ENCODE measurements around the gene TSPAN10. TPM values are rescaled to one million over a fixed set of nuclear protein-coding genes. Genes with fewer than 3 reads are reported as not detected.
"Not testable (repeated sequence)": the region's sequence is repeated elsewhere in the genome, so short reads cannot be mapped to it uniquely, and the experiment has no call there.

The TSPAN10 gene
- total RNA-seq, 2 experiments from 2014 or later = 1.2 TPM

DNA sequence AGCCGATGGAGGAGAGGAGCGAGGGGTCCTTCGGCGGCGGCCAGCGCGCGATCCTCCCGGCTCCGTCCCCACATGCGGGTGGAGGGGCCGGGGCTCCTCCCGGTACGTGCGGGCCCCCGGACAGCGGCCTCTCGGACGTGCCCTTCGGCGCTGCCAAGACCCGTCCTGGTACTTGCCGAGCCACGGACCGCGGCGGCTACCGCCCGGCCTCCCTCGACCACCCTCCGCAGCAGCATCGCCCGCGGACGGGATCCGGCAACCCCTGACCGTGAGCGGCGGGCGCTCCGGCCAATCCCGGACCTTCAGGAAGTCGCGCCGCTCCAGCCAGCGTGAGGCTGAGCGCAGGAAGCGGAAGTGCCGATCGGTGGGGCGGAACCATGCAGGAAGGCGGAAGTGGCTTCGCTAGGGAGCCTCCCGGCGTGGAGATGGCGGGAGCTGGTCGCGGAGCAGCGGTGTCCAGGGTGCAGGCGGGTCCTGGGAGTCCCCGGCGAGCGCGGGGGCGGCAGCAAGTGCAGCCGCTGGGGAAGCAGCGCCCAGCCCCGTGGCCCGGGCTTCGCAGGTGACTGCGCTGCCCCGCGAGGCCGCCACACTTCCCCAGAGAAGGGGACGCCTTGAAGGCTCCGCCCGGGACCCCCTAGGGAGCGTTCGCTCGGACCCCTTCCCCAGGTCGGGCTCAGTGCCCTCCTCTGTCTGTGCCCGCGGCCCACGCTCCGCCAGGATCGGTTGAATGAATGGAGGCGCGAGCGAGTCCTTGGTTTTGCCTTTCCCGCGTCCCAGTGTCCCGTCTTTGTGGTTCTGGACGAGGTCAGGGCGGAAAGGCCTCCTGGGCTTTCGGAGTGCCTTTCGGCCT, 29.6 kb downstream of the TSPAN10 start, which contains the start of the genes CCDC137 and OXLD1:
TSS of gene CCDC137 (plus strand) at position 396 of the 850 bp plus-strand sequence. CDS start at position 426, 30 bp downstream.
TSS of gene OXLD1 (minus strand) at position 264 of the 850 bp plus-strand sequence. CDS start at position 236, 28 bp downstream.
- Mint-ChIP-seq H3K27me3 (ENCODE audit: low read depth) (no peaks in the 10 kb centered on the region), H3K9me3 (ENCODE audit: insufficient read depth) (no peaks in the 10 kb centered on the region), H3K4me3 (peak within 1 kb of the TSS; percentile 97), H3K27ac (peak within 1 kb of the TSS; percentile 99), H3K4me1 (ENCODE audit: low read depth) (peaks cover 62% of the 10 kb centered on the region), H3K36me3 (ENCODE audit: low read depth) (peaks cover 51% of the 10 kb centered on the region)
- ChIA-PET CTCF (interaction anchor here (1.5 kb wide), 1 partner anchor 36 kb away, joined by 5 read pairs; the partner anchor contains the start of gene MRPL12), POLR2A (interaction anchor here (0.6 to 5.3 kb wide), 10 partner anchors 9 to 51 kb away, joined by 3 to 31 read pairs (median 4); partner anchors contain the start of genes ARL16, HGS, MRPL12 and NPLOC4)
- peak; percentile 89 for ATAC-seq
- peak; percentile 96 for DNase-seq

DNA sequence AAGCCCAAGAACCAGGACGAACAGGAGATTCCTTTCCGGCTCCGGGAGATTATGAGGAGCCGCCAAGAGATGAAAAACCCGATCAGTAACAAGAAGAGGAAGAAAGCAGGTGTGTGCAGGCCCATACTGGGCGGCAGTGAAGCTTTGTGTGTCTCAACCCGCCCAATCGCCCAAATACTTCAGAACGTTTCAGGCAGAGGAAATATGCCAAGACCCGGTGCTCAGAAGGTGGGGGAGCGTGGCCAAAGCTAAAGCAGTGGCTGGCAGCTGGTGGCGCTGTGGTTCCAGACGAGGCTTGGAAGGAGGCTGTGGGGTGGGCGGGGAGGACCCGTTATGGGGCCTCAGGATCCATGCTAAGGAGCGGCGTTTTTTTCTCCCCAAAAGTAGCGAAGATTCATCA, 30.8 kb downstream of the TSPAN10 start:
- CTCF ChIA-PET = interaction anchor here (1.1 kb wide), 1 partner anchor 35 kb away, joined by 4 read pairs; the partner anchor contains the start of gene MRPL12
- H3K27me3 Mint-ChIP-seq (ENCODE audit: low read depth) = no peaks in the 10 kb centered on the region
- peaks cover 52% of the 10 kb centered on the region for H3K4me1 Mint-ChIP-seq (ENCODE audit: low read depth)
- POLR2A ChIA-PET = no interaction called here
- H3K9me3 Mint-ChIP-seq (ENCODE audit: insufficient read depth) = no peaks in the 10 kb centered on the region
- H3K36me3 Mint-ChIP-seq (ENCODE audit: low read depth) = peaks cover 63% of the 10 kb centered on the region
- DNase-seq (no peak), ATAC-seq (no peak)
- H3K27ac Mint-ChIP-seq = peak overlapping the region; percentile 76
- H3K4me3 Mint-ChIP-seq = peak overlapping the region; percentile 97

DNA sequence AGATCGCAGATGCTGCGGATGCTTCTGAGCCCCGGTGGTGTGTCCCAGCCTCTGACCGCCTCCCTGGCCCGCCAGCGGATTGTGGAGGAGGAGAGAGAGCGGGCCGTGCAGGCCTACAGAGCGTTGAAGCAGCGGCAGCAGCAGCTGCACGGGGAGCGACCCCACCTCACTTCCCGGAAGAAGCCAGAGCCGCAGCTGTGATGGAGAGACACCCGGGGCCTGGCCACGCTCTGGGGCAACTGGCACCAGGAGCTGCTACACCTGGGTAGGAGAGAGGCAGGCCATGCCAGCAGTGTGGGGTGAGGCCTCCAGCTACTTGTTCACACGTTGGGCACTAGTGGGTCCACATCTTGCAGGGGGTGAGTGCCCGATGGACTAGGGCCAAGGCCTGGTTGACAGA, 35.5 kb downstream of the TSPAN10 start:
- Mint-ChIP-seq H3K36me3 (ENCODE audit: low read depth) (peaks cover 49% of the 10 kb centered on the region), H3K9me3 (ENCODE audit: insufficient read depth) (no peaks in the 10 kb centered on the region), H3K4me3 (no peak overlapping the region), H3K4me1 (ENCODE audit: low read depth) (peaks cover 23% of the 10 kb centered on the region), H3K27ac (peak overlapping the region; percentile 20), H3K27me3 (ENCODE audit: low read depth) (no peaks in the 10 kb centered on the region)
- ATAC-seq (no peak), DNase-seq (no peak)
- CTCF ChIA-PET = interaction anchor here (0.9 kb wide), 1 partner anchor 9 kb away, joined by 3 read pairs; no protein-coding TSS in a partner anchor
- POLR2A ChIA-PET = interaction anchor here (0.6 kb wide), 1 partner anchor 11 kb away, joined by 4 read pairs; the partner anchor contains the start of genes ARL16 and HGS

DNA sequence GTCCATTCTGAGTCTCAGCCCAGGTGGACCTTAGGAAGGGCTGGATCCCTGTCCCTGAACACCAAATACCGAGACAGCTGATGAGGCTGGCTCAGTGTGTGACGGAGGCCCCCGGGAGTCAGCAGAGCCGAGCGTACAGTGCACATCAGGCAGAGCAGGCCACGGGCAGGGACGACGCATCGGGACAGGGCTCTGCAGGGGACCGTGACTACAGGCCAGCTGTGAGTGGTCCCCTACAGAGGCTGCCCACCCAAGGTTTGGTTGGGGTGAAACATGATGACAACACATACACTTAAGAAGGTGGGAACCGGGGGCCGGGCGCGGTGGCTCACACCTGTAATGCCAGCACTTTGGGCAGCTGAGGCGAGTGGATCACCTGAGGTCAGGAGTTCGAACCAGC, 36.0 kb downstream of the TSPAN10 start:
- Mint-ChIP-seq H3K4me1 (ENCODE audit: low read depth) (peaks cover 18% of the 10 kb centered on the region), H3K4me3 (no peak overlapping the region), H3K27ac (no peak overlapping the region), H3K36me3 (ENCODE audit: low read depth) (peaks cover 45% of the 10 kb centered on the region), H3K27me3 (ENCODE audit: low read depth) (no peaks in the 10 kb centered on the region), H3K9me3 (ENCODE audit: insufficient read depth) (no peaks in the 10 kb centered on the region)
- ChIA-PET POLR2A (no interaction called here), CTCF (interaction anchor here (0.9 kb wide), 1 partner anchor 10 kb away, joined by 3 read pairs; no protein-coding TSS in a partner anchor)
- ATAC-seq (no peak), DNase-seq (no peak)

DNA sequence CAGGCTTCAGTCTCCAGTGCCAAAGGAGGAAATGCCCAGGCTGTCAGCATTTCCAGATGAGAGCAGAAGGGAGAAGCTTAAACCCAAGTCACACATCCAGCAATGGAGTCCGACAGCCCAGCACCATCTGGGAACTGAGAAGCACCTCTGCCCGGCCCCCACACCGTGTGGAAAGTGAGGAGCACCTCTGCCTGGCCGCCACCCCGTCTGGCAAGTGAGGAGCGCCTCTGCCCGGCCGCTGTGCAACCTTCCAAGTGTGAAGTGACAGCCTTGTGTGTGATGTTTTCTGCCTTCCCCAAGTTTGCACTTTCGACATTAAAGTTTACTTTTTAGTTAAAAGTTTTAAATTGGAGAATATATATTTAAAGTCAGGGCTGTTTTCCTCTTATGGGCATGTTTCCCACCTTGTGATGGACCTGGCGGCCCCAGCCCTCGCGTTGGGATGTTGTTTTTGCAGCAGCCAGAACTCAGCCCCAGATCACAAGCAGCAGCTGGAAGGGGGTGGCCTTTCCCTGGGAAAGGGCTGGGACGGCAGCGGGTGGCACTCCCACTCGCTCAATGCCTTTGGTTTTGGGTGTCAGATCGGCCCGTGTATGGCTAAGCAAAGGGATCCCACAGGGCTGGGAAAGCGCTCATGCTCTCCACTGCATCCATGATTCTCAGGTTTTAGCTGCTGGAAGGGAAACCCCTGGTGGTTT, 36.7 kb downstream of the TSPAN10 start:
- peaks cover 12% of the 10 kb centered on the region for H3K4me1 Mint-ChIP-seq (ENCODE audit: low read depth)
- no peak overlapping the region for H3K27ac Mint-ChIP-seq
- ATAC-seq = no peak
- CTCF ChIA-PET = no interaction called here
- no peak for DNase-seq
- H3K36me3 Mint-ChIP-seq (ENCODE audit: low read depth) = peaks cover 39% of the 10 kb centered on the region
- POLR2A ChIA-PET = interaction anchor here (0.7 to 1.2 kb wide), 2 partner anchors 10 to 349 kb away, joined by 3 read pairs; partner anchors contain the start of genes ARL16, CENPX and HGS
- no peak overlapping the region for H3K4me3 Mint-ChIP-seq
- no peaks in the 10 kb centered on the region for H3K27me3 Mint-ChIP-seq (ENCODE audit: low read depth)
- no peaks in the 10 kb centered on the region for H3K9me3 Mint-ChIP-seq (ENCODE audit: insufficient read depth)

DNA sequence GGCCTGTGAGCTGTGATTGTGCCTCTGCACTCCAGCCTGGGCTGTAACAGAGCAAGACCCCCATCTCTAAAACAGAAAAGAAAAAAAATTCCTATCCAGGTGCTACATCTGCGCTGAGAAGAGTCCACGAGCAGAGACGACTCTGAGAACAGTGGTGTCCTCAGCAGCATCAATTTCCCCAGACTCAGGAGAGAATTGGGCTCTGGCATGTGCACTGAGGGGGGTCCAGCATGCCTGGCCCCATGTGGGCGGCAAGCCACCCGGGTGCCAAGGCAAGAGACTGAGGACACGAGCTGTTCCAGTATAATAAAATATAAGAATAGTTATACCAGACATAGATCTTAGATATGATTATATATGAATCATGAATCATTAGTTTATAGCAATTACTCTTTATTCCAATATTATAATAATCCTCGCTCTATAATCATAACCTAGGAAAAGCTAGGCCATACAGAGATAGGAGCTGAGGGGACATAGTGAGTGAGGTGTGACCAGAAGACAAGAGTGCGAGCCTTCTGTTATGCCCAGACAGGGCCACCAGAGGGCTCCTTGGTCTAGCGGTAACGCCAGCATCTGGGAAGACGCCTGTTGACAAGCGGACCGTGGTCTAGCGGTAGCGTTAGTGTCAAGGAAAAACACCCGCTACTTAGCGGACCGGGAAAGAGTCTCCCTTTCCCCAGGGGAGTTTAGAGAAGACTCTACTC, 38.7 kb downstream of the TSPAN10 start:
- peaks cover 28% of the 10 kb centered on the region for H3K36me3 Mint-ChIP-seq (ENCODE audit: low read depth)
- DNase-seq = peak; percentile 46
- ATAC-seq; H3K4me3 Mint-ChIP-seq; H3K27me3 Mint-ChIP-seq (ENCODE audit: low read depth); H3K9me3 Mint-ChIP-seq (ENCODE audit: insufficient read depth); H3K4me1 Mint-ChIP-seq (ENCODE audit: low read depth); H3K27ac Mint-ChIP-seq: not testable (repeated sequence)
- ChIA-PET CTCF (interaction anchor here (0.6 to 1.4 kb wide), 4 partner anchors 10 to 49 kb away, joined by 3 to 7 read pairs (median 4); partner anchors contain the start of gene MRPL12), POLR2A (interaction anchor here (0.8 to 0.9 kb wide), 2 partner anchors 10 to 28 kb away, joined by 3 to 5 read pairs; partner anchors contain the start of gene MRPL12)

DNA sequence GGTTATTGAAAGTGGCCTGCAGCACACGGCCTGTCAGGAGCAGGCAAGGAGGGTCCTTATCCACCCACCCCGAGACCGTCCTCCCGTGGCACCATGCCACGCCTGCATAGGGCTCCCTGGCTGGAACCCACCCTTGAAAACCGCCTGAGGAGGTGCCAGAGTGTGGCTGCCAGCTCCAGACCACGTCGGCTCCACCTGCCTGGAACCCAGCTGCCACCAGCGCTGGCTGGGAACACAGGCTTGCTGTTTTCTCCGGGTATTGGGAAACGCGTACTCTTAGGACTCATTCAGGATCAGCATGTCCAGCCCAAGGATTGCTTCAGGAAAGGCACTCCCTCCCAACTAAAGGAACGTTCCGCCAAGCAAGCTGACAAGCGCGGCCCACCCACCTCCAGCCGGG, 39.9 kb downstream of the TSPAN10 start:
- Mint-ChIP-seq H3K9me3 (ENCODE audit: insufficient read depth) (no peaks in the 10 kb centered on the region), H3K27ac (no peak overlapping the region), H3K4me3 (no peak overlapping the region), H3K36me3 (ENCODE audit: low read depth) (peaks cover 25% of the 10 kb centered on the region), H3K27me3 (ENCODE audit: low read depth) (no peaks in the 10 kb centered on the region), H3K4me1 (ENCODE audit: low read depth) (peaks cover 10% of the 10 kb centered on the region)
- no peak for DNase-seq
- ChIA-PET CTCF (no interaction called here), POLR2A (interaction anchor here (1.0 kb wide), 1 partner anchor 26 kb away, joined by 4 read pairs; the partner anchor contains the start of gene MRPL12)
- no peak for ATAC-seq

DNA sequence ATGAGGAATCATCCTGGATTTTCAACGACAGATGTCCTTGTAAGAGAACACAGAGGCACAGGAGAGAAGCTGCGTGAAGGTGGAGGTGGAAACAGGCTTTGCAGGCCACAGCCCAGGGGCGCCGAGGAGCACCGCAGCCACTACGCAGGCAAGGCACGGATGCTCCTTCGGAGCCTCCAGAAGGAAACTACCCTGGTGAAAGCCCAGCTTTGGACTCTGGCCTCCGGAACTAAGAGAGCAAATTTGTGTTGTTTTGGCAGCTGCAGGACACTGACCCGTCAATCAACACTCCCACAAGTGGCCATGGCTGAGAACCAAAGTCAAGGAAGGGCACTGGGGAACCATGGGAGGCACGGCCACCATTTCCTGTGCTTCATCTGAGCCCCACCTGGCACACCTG, 43.2 kb downstream of the TSPAN10 start:
- peaks cover 26% of the 10 kb centered on the region for H3K4me1 Mint-ChIP-seq (ENCODE audit: low read depth)
- H3K4me3 Mint-ChIP-seq = no peak overlapping the region
- H3K9me3 Mint-ChIP-seq (ENCODE audit: insufficient read depth) = no peaks in the 10 kb centered on the region
- ATAC-seq = no peak
- DNase-seq = no peak
- H3K36me3 Mint-ChIP-seq (ENCODE audit: low read depth) = peaks cover 14% of the 10 kb centered on the region
- ChIA-PET CTCF (no interaction called here), POLR2A (interaction anchor here (1.0 kb wide), 1 partner anchor 22 kb away, joined by 3 read pairs; no protein-coding TSS in a partner anchor)
- no peak overlapping the region for H3K27ac Mint-ChIP-seq
- no peaks in the 10 kb centered on the region for H3K27me3 Mint-ChIP-seq (ENCODE audit: low read depth)

DNA sequence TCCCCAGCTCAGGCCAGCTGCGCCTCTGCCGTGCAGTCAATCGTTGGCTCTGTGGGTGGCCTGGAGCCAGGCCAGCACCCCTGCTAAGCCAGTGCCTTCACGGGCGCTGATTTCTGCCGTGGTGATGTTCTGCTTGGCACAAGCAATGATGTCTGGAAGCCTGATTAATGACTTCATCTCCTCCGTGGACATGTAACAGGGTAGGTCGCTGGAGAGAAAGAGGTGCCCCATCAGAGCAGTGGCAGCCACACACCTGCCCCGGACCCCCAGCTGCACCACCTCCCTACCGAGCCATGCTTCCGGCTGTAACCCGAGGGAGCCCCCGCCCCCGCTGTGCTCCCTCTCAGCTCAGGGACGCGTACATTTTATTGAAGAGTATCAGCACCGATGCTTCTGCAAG, 44.7 kb downstream of the TSPAN10 start:
- H3K4me3 Mint-ChIP-seq = no peak overlapping the region
- H3K9me3 Mint-ChIP-seq (ENCODE audit: insufficient read depth) = no peaks in the 10 kb centered on the region
- H3K4me1 Mint-ChIP-seq (ENCODE audit: low read depth) = peaks cover 34% of the 10 kb centered on the region
- no peak for DNase-seq
- ChIA-PET POLR2A (interaction anchor here (4.7 kb wide), 1 partner anchor 22 kb away, joined by 50 read pairs; the partner anchor contains the start of gene MRPL12), CTCF (no interaction called here)
- H3K27ac Mint-ChIP-seq = no peak overlapping the region
- peaks cover 26% of the 10 kb centered on the region for H3K36me3 Mint-ChIP-seq (ENCODE audit: low read depth)
- no peaks in the 10 kb centered on the region for H3K27me3 Mint-ChIP-seq (ENCODE audit: low read depth)
- no peak for ATAC-seq

DNA sequence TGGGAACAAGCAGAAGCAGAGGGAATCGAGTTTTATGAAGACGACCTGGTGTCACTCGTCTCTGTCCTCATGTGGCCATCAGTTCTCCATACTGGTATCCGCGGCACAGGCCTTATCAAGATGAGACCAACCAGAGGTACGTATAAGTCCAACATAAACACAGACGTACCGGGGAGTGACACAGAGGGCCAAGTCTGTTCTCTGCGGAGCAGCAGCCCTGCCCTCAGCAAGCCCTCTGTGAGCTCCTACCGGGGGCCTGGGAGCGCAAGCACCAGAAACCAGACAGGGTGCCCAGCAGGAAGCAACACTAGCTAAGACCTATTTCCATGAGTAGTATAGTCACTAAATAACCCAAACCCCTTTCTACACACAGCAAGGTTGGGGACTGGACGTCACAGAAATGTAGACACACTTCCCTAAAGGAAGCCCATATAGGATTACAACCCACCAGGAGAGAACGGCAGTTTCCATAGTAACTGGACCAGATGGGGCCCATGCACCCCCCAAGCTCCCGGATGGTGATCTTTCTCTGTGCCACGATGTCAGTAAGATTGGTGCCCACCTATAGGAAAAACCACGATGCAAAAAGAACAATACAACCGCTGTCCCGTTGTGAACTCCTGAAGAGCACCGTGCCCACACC, 45.7 kb downstream of the TSPAN10 start:
- no peak for DNase-seq
- Mint-ChIP-seq H3K9me3 (ENCODE audit: insufficient read depth) (no peaks in the 10 kb centered on the region), H3K27me3 (ENCODE audit: low read depth) (no peaks in the 10 kb centered on the region), H3K36me3 (ENCODE audit: low read depth) (peaks cover 35% of the 10 kb centered on the region), H3K27ac (peak overlapping the region; percentile 83), H3K4me1 (ENCODE audit: low read depth) (peaks cover 34% of the 10 kb centered on the region), H3K4me3 (peak overlapping the region; percentile 88)
- no peak for ATAC-seq
- ChIA-PET POLR2A (interaction anchor here (0.6 to 4.7 kb wide), 7 partner anchors 9 to 24 kb away, joined by 3 to 50 read pairs (median 4); partner anchors contain the start of genes CCDC137, MRPL12 and OXLD1), CTCF (interaction anchor here (1.0 kb wide), 1 partner anchor 12 kb away, joined by 3 read pairs; no protein-coding TSS in a partner anchor)

Data from activated CD8-positive, alpha-beta T cell treated with anti-CD3 and anti-CD28 coated beads, Interleukin-2, amount 10 ng/mL, durations not matched to agents 7 days and 5 days (primary cell).